Stimulated activated naive B cell treated with anti-CD40 and anti-IgM and Interleukin-4, amounts not matched to agents 10 μg/mL and 1 μg/mL and 100 μg/mL, for 72 hours (primary cell): ENCODE results near the gene TNF.

Experiments used
- ATAC-seq, 2 donors: fragments of 150-1000 bp; cut with Tn5 transposase; replicated peaks; 2 replicates each; pipeline ENCODE4 v1.10.0; 2021; ENCODE audit warnings: moderate library complexity in 1 of 2
- DNase-seq: peaks from one replicate; pipeline ENCODE4 v3.0.0; 2021
- H3K27ac Mint-ChIP-seq: one replicate; pipeline ENCODE4 v1.8.0; 2022; ENCODE audit warnings: mild to moderate bottlenecking, mixed read lengths
- H3K27me3 Mint-ChIP-seq, 2 donors: one replicate each; pipeline ENCODE4 v1.8.0; 2022; ENCODE audit warnings: mixed read lengths in 2 of 2
- H3K36me3 Mint-ChIP-seq, 2 donors: one replicate each; pipeline ENCODE4 v1.8.0; 2022; ENCODE audit warnings: mixed read lengths in 2 of 2, mild to moderate bottlenecking in 1 of 2
- H3K4me1 Mint-ChIP-seq, 2 donors: one replicate each; pipeline ENCODE4 v1.8.0; 2022; ENCODE audit warnings: mixed read lengths in 2 of 2, mild to moderate bottlenecking in 1 of 2
- H3K4me3 Mint-ChIP-seq, 2 donors: one replicate each; pipeline ENCODE4 v1.8.0; 2022; ENCODE audit warnings: mild to moderate bottlenecking in 2 of 2, mixed read lengths in 2 of 2, moderate library complexity in 1 of 2
- H3K9me3 Mint-ChIP-seq, 2 donors: one replicate each; pipeline ENCODE4 v1.8.0; 2022; ENCODE audit warnings: mixed read lengths in 2 of 2, mild to moderate bottlenecking in 1 of 2

Gene TNF

GRCh38 chr6:31573239-31574105, 1.9 kb upstream of the TNF start:
- H3K9me3 Mint-ChIP-seq = no peaks in the 10 kb centered on the region

GRCh38 chr6:31574106-31575061, 981 bp upstream of the TNF start:
- Mint-ChIP-seq H3K4me1 (peaks cover 67 to 95% of the 10 kb centered on the region in 2 donors), H3K36me3 (peaks cover 37 to 58% of the 10 kb centered on the region in 2 donors), H3K27me3 (no peaks in the 10 kb centered on the region), H3K9me3 (no peaks in the 10 kb centered on the region), H3K27ac (peak overlapping the region; percentile 100), H3K4me3 (peak overlapping the region; percentile 90 to 100)
- peak; percentile 45 to 53 for ATAC-seq
- peak; percentile 75 for DNase-seq

More at GRCh38 chr6:31573239-31574105, 1.9 kb upstream of the TNF start:
- ATAC-seq (no peak), DNase-seq (no peak)
- peak overlapping the region; percentile 100 for H3K27ac Mint-ChIP-seq
- peaks cover 64 to 95% of the 10 kb centered on the region in 2 donors for H3K4me1 Mint-ChIP-seq
- no peaks in the 10 kb centered on the region for H3K27me3 Mint-ChIP-seq
- H3K36me3 Mint-ChIP-seq = peaks cover 32 to 51% of the 10 kb centered on the region in 2 donors
- peak overlapping the region; percentile 90 to 100 for H3K4me3 Mint-ChIP-seq

- no peak for DNase-seq
- Mint-ChIP-seq H3K9me3 (no peaks in the 10 kb centered on the region), H3K36me3 (peaks cover 40 to 61% of the 10 kb centered on the region in 2 donors), H3K4me1 (peaks cover 69 to 97% of the 10 kb centered on the region in 2 donors), H3K27me3 (no peaks in the 10 kb centered on the region), H3K27ac (peak overlapping the region; percentile 100), H3K4me3 (peak overlapping the region; percentile 90 to 100)
- ATAC-seq = no peak
Measured at GRCh38 chr6:31575952-31576685, 754 bp downstream of the TNF start.

- Mint-ChIP-seq H3K4me3 (peak overlapping the region; percentile 90 to 100), H3K9me3 (no peaks in the 10 kb centered on the region), H3K27me3 (no peaks in the 10 kb centered on the region), H3K27ac (peak overlapping the region; percentile 100), H3K36me3 (peaks cover 43 to 63% of the 10 kb centered on the region in 2 donors), H3K4me1 (peaks cover 66 to 98% of the 10 kb centered on the region in 2 donors)
- ATAC-seq (no peak), DNase-seq (no peak)
Measured at GRCh38 chr6:31576897-31577578, 1.7 kb downstream of the TNF start.

- H3K27ac Mint-ChIP-seq = peak overlapping the region; percentile 100
- DNase-seq (no peak), ATAC-seq (no peak)
- H3K4me1 Mint-ChIP-seq = peaks cover 69 to 98% of the 10 kb centered on the region in 2 donors
- H3K27me3 Mint-ChIP-seq = no peaks in the 10 kb centered on the region
- H3K9me3 Mint-ChIP-seq = no peaks in the 10 kb centered on the region
- peak overlapping the region; percentile 90 to 100 for H3K4me3 Mint-ChIP-seq
- peaks cover 41 to 59% of the 10 kb centered on the region in 2 donors for H3K36me3 Mint-ChIP-seq
Measured at GRCh38 chr6:31577579-31577966, 2.2 kb downstream of the TNF start.

- ATAC-seq (no peak), DNase-seq (no peak)
- peak overlapping the region; percentile 49 for H3K27ac Mint-ChIP-seq
- no peaks in the 10 kb centered on the region for H3K27me3 Mint-ChIP-seq
- peak overlapping the region; percentile 41 to 68 for H3K4me3 Mint-ChIP-seq
- H3K4me1 Mint-ChIP-seq = peaks cover 66 to 95% of the 10 kb centered on the region in 2 donors
- peaks cover 38 to 50% of the 10 kb centered on the region in 2 donors for H3K36me3 Mint-ChIP-seq
- no peaks in the 10 kb centered on the region for H3K9me3 Mint-ChIP-seq
Measured at GRCh38 chr6:31578184-31579118, 3.1 kb downstream of the TNF start.

GRCh38 chr6:31579119-31579505, 3.7 kb downstream of the TNF start:
- peaks cover 34 to 43% of the 10 kb centered on the region in 2 donors for H3K36me3 Mint-ChIP-seq
- ATAC-seq = no peak
- H3K27ac Mint-ChIP-seq = peak overlapping the region; percentile 25
- peak overlapping the region in 1 of 2 donors; percentile 68 for H3K4me3 Mint-ChIP-seq
- peaks cover 59 to 88% of the 10 kb centered on the region in 2 donors for H3K4me1 Mint-ChIP-seq
- no peaks in the 10 kb centered on the region for H3K27me3 Mint-ChIP-seq
- no peak for DNase-seq
- H3K9me3 Mint-ChIP-seq = no peaks in the 10 kb centered on the region

GRCh38 chr6:31579546-31580437, 4.4 kb downstream of the TNF start:
- peaks cover 34 to 40% of the 10 kb centered on the region in 2 donors for H3K36me3 Mint-ChIP-seq

GRCh38 chr6:31580438-31580740, 5.0 kb downstream of the TNF start:
- Mint-ChIP-seq H3K27ac (peak overlapping the region; percentile 95), H3K4me3 (peak overlapping the region; percentile 94 to 99), H3K9me3 (no peaks in the 10 kb centered on the region), H3K27me3 (no peaks in the 10 kb centered on the region), H3K4me1 (peaks cover 51 to 78% of the 10 kb centered on the region in 2 donors), H3K36me3 (peaks cover 34 to 38% of the 10 kb centered on the region in 2 donors)
- DNase-seq (no peak), ATAC-seq (no peak)

More at GRCh38 chr6:31579546-31580437, 4.4 kb downstream of the TNF start:
- ATAC-seq (no peak), DNase-seq (no peak)
- Mint-ChIP-seq H3K4me1 (peaks cover 54 to 82% of the 10 kb centered on the region in 2 donors), H3K27me3 (no peaks in the 10 kb centered on the region), H3K27ac (peak overlapping the region; percentile 15), H3K9me3 (no peaks in the 10 kb centered on the region), H3K4me3 (peak overlapping the region; percentile 94 to 99)

- Mint-ChIP-seq H3K9me3 (no peaks in the 10 kb centered on the region), H3K27ac (peak overlapping the region; percentile 95), H3K36me3 (peaks cover 29 to 33% of the 10 kb centered on the region in 2 donors), H3K4me1 (peaks cover 52 to 78% of the 10 kb centered on the region in 2 donors), H3K27me3 (no peaks in the 10 kb centered on the region), H3K4me3 (peak overlapping the region; percentile 94 to 99)
- ATAC-seq (peak; percentile 87 to 91), DNase-seq (peak; percentile 82)
Measured at GRCh38 chr6:31580807-31581433, 5.6 kb downstream of the TNF start.

- no peaks in the 10 kb centered on the region for H3K9me3 Mint-ChIP-seq
- no peaks in the 10 kb centered on the region for H3K27me3 Mint-ChIP-seq
- peaks cover 22 to 26% of the 10 kb centered on the region in 2 donors for H3K36me3 Mint-ChIP-seq
- peak; percentile 2 to 6 for ATAC-seq
- H3K27ac Mint-ChIP-seq = peak overlapping the region; percentile 95
- peaks cover 53 to 78% of the 10 kb centered on the region in 2 donors for H3K4me1 Mint-ChIP-seq
- no peak for DNase-seq
- peak overlapping the region; percentile 94 to 99 for H3K4me3 Mint-ChIP-seq
Measured at GRCh38 chr6:31581434-31582229, 6.3 kb downstream of the TNF start.
